H1 (cell line): ENCODE measurements around the gene CRTC1.

Source experiments
- BRCA1 ChIP-seq: IDR thresholded peaks from 2 replicates; pipeline ENCODE4 v1.6.1; 2012; ENCODE audit warnings: low read depth, low read length, improper control_type of control experiment
- CTCF ChIP-seq, 3 experiments: IDR thresholded peaks; 1 replicate in 2 of 3; 2 replicates in 1 of 3; pipeline versions ENCODE4 v1.5.1 to v1.6.1; 2011; ENCODE audit warnings: low read length in 3 of 3, mild to moderate bottlenecking in 3 of 3, inconsistent platforms in 2 of 3, low read depth in 1 of 3, moderate library complexity in 1 of 3; ENCODE audit not compliant: insufficient read depth in 1 of 3; ENCODE audit errors: control extremely low read depth in 1 of 3
- GABPA ChIP-seq: IDR thresholded peaks from 2 replicates; pipeline ENCODE4 v1.6.1; 2011; ENCODE audit warnings: mild to moderate bottlenecking, low read length, moderate library complexity, borderline replicate concordance; ENCODE audit not compliant: insufficient read depth
- MAFK ChIP-seq: IDR thresholded peaks from 2 replicates; pipeline ENCODE4 v1.6.1; 2012; ENCODE audit warnings: low read depth, mild to moderate bottlenecking, improper control_type of control experiment, low read length
- RNF2 ChIP-seq: fragments of 200-900, 300-1000 bp; sonication (generic); IDR thresholded peaks from 2 replicates; pipeline ENCODE4 v1.7.1; 2016; ENCODE audit warnings: borderline replicate concordance, low read depth, mild to moderate bottlenecking, antibody characterized with exemption, low read length; ENCODE audit not compliant: poor library complexity, severe bottlenecking; ENCODE audit errors: missing control alignments
- TAF1 ChIP-seq: IDR thresholded peaks from 2 replicates; pipeline ENCODE4 v1.6.1; 2011; ENCODE audit warnings: mild to moderate bottlenecking, low read depth, low read length
- YY1 ChIP-seq: IDR thresholded peaks from 2 replicates; pipeline ENCODE4 v1.6.1; 2011; ENCODE audit warnings: low read depth, mild to moderate bottlenecking, low read length

- TF ChIP-seq GABPA, result no peak
- TF ChIP-seq RNF2, result no peak
- TF ChIP-seq CTCF (IDR thresholded peaks at IDR 0.05; ENCODE audit: control extremely low read depth in 1 of 3, insufficient read depth in 1 of 3, low read depth in 1 of 3, low read length in 3 of 3), result no peak
- TF ChIP-seq MAFK, result no peak
- no peak for TF ChIP-seq TAF1
- TF ChIP-seq BRCA1, result no peak
- no peak for TF ChIP-seq YY1
Measured at GRCh38 chr19:18682807-18683108, 722 bp upstream of the CRTC1 start.
